ENCODE measurements around the gene OSTF1. TPM values are rescaled to one million over a fixed set of nuclear protein-coding genes. Genes with fewer than 3 reads are reported as not detected.

OSTF1 gene, protein sequence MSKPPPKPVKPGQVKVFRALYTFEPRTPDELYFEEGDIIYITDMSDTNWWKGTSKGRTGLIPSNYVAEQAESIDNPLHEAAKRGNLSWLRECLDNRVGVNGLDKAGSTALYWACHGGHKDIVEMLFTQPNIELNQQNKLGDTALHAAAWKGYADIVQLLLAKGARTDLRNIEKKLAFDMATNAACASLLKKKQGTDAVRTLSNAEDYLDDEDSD
- polyA plus RNA-seq (ENCODE audit: insufficient read length) = 15.8 TPM

DNA sequence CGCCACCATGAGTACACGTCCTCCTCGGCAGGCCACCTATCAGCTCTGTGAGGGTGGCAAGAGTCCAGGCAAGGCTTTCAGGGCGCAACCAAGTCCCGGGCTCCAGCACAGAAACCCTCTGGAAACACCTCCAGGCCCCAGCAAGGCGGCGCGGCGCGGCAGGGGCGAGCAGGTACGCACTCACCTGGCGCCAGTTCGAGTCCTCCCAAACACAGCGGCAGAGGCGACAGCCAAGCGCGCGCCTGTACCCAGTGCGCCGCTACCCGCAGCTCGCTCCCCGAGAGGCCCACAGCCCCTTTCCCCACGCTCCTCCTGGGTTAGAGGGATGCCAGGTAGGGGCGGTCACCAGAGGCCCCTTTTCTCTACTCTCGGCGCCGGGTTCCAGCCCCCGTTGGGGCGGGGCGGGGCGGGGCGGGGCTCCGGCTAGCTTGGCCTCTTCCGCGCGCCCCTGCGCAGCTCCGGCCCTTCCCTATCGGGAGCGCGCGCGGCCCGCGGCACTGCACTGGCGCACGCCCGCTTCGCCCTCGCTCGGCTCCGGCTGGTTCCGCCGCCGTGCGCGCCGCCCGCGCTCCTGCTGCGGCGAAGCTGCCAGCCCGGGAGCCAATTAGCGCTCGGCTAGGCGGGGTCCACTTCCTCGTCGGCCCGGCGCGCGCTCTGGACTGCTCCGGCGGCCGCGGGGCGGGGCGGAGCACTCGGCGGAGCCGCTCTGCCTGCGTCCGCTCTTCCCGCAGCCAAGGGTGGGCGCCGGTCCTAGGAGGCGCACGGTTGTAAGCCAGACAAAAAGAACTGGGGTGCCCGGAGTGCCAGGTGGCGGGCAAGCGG is at the start of gene OSTF1, which contains the start of gene NMRK1:
TSS of gene OSTF1 (plus strand) at position 691 of the 822 bp plus-strand sequence. CDS start 179 bp downstream, outside the sequence.
TSS of gene NMRK1 (minus strand) at position 332 of the 822 bp plus-strand sequence. CDS start 5,040 bp downstream, outside the sequence.
- peak; percentile 93 for DNase-seq (ENCODE audit: low read depth)

DNA sequence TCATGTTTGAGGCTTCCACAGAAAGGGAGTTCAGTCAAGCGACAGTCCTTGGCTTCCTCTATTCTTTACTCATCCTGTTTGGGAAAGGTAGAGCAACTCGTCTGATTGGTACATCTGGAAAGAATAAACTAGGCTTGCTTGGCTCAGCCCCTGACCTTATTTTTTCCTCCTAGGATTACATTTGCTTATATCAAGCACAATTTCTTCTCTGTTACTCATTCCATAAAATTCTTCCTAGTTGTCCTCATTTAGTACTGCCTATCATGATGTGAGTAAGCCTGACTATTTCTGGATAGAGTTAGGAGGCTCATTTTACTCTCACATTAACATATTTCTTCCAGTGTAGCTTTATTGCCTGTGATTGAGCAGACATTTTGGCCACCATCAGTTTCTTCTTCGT is 49.3 kb upstream of the OSTF1 start:
- no peak for DNase-seq (ENCODE audit: low read depth)

DNA sequence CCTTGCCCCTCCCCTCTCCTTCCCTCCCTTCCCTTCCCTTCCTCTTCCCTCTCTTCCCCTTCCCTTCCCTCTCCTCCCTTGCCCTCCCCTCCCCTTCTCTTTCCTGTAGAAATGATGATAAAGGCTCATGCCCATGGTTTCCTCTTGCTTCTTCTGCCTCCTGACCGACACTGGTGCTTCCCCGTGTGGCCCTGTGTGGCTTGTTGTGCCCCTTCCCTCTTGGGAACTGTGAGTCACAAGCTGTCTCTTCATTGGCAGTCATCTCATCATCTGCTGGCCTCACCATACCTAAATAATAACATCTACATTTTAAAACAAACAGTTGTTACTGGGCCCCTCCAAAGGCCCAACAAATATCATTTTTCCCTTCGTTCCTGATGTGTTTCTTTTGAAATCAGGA is 48.5 kb upstream of the OSTF1 start:
- no peak for DNase-seq (ENCODE audit: low read depth)

DNA sequence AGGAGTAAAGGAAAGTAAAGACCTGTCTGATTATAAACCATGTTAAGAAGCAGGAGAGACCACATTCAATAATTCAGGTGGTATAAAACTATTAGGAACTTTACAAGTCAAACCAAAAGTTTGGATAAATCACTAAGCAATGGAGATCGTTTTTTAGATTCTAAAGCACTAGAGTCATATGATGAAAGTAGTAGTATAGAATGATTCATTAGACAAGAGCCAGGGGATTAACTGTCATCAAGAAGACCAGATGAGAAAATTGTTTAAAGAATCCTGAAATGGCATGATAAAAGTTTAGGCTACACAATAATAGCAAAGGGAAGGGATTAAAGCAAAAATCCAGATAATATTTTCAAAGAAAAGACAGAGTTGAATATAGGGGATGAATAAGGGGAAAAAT is 47.3 kb upstream of the OSTF1 start:
- no peak for DNase-seq (ENCODE audit: low read depth)

- no peak for DNase-seq (ENCODE audit: low read depth)
Measured at GRCh38 chr9:75046725-75047345, 41.5 kb upstream of the OSTF1 start.

DNA sequence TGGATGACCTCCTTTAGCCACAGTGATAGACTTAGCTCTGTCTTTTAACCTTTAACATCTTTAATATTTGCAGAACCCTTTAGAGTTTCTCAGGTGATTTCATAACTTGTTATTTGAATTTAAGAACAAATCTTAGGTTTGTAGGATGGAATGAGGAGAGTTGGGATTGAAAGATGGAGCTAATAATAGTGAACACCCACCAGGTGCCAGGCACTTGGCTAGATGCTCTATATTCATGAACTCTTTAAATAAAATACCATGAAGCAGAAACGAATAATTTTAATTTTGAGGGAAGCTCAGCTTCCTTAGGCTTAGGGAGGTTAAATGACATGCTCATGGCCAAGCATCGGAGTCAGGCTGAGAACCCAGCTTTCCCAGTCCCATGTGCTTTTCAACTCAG is 40.8 kb upstream of the OSTF1 start:
- no peak for DNase-seq (ENCODE audit: low read depth)

DNA sequence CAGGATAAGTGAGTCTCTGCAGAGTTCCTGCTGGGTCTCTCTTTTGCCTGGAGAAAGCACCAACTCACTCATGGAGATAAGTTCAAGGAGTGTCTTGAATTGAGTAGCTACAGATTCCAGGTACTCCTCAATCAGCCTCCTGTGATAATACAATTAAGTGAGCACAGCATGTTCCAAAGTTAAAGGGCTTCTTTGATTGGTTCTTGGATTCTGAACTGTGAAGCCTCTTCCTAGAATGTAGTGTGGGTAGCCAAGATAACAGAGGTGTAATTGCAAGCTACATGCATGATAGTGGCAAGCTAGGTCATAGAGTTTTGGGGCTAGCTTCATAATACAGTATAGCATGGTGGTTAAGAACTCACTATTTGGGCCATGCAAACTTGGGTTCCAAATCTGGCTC is 37.0 kb upstream of the OSTF1 start:
- DNase-seq (ENCODE audit: low read depth) = no peak

DNA sequence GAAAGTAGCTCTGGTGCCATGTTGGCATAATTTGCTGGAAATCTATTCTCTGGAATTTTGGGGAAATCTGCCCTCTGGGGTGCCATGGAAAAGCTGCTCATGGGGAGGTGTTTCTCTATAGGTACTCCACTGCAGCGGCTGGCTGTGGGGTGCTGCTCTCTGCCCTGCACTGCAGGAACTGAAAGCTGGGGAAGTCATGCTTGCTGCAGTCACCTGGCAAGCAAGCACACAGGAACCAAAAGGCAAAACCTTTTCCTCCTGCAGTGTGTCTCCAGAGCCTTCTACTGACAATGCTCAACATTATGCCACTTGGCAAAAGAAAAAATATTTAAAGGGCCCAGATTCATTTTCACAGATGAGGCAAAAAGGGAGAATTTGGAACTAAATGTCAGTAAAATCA is 34.4 kb upstream of the OSTF1 start:
- DNase-seq (ENCODE audit: low read depth) = no peak

DNA sequence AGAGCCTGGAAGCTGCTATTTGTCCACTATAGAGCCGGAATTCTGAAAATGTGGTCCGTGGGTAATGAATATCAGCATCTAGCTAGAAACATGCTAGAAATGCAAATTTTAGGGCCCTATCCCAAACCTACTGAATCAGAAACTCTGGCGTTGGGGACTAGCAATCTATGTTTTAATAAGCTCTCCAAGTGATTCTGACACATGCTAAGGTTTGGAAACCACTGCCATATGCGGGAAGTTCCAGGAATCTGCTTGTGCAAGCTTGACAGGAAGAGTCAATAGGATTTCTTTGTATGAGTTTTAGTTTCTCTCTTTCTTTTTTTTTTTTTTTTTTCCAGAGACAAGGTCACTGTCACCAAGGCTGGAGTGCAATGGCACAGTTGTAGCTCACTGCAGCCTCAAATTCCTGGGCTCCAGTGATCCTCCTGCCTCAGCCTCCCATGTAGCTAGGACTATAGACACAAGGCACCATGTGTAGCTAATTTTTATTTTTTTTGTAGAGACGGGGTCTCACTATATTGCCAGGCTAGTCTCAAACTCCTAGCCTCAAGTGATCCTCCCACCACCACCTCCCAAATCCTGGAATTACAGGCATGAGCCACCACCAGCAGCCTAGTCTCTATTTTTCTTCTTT is 33.8 kb upstream of the OSTF1 start:
- no peak for DNase-seq (ENCODE audit: low read depth)

GRCh38 chr9:75061169-75061568 is 27.1 kb upstream of the OSTF1 start:
- DNase-seq (ENCODE audit: low read depth) = no peak

- DNase-seq (ENCODE audit: low read depth) = no peak
Measured at GRCh38 chr9:75063556-75064305, 24.6 kb upstream of the OSTF1 start.

DNA sequence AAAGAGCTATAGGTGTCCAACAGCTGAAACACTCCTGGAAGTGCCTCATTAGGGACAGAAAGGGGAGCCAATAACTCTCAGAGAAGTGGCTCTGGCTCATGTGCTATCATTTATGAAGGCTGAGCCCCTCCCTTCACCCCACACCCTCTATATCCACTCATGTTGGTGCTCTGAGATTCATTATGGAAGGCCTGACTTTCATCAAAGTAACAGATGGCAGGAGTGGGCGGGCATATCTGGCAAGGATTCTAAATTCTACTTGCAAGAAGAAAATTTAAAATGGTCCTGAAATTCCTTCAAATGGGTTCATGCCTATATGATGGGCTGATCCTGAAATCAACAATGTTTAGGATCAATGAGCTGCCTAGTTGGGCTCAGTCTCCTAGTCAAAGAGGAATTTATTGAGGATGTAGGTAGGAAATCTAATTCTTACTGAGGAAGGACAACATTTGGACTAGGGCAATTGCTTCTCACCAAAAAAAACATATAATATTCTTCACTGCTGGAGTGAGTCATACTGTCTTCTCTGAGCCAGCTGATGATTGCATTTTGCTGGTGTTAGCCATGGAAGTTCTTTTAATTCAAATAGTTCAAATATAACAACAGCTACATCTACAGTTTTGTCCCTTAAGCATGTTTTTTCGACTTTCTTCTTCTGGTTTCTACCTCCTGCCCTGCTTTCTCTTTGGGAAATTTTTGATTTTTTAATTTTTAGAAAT is 23.8 kb upstream of the OSTF1 start:
- DNase-seq (ENCODE audit: low read depth) = no peak

- no peak for DNase-seq (ENCODE audit: low read depth)
Measured at GRCh38 chr9:75065510-75065909, 22.8 kb upstream of the OSTF1 start.

- DNase-seq (ENCODE audit: low read depth) = no peak
Measured at GRCh38 chr9:75067894-75068293, 20.4 kb upstream of the OSTF1 start.

DNA sequence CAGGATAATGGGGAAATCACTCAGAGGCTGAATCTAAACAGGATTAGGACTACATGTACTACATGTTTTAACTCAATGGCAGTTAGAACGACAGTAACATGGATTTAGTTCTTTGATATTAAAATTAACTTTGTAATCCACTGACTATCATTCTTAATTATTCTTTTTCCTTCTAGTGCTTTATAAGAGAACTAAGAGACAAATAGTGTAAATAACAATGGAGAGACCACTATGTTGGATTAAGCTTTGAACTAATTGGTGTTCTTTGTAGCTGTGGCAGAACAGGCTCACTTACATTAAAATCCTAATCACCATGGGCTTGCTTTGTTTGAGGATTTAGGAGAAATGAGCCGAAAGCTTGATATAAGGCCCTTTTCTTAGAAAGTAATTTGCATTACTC is 19.1 kb upstream of the OSTF1 start:
- DNase-seq (ENCODE audit: low read depth) = no peak

DNA sequence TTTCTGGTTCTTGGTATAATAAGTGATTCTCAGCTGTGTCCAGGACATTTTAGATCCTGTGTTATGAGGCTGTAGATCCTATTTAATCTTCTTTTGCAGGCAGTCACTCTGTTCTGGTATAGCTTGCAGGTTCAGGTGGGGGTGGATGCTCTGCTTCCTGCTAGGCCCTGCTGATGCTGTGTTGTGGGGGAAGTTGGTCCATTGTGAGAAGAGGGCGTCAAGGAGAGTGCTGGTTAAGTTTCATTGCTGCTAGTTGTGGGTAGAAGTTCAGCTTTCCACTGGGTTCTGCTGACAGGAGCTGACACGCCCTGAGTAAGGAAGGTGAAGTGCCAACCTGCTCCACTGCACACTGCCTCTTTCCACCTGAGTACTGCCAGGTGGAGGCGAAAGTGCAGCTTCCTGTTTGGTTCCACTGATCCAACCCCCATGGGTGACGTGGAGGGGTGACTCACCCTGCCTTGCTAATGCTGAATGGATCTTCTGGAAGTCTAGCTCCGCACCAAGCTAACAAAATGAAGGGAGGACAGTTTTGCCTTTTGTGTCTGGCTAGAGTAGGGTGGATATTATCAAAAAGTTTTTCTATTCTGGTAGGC is 16.7 kb upstream of the OSTF1 start:
- no peak for DNase-seq (ENCODE audit: low read depth)

- no peak for DNase-seq (ENCODE audit: low read depth)
Measured at GRCh38 chr9:75072895-75073294, 15.4 kb upstream of the OSTF1 start.

DNA sequence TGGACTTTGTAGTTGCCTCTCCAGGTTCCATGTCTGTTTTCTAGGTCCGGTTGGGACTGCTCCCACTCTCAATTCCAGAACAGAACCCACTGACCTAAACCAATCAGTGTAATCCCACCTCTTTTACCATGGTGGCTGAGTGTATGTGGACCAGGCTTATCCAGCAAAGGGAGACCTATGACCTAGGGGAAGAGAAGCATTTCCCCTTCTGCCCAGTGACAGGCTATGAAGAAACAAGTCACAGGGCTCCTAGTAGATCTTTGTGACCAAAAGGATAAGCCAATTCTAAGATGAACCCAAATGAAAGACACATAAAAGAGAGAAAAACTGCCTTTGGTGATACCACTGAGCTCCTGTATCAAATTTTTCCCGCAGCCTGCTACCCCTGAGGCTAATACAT is 6.7 kb upstream of the OSTF1 start:
- no peak for DNase-seq (ENCODE audit: low read depth)

GRCh38 chr9:75083188-75083970 is 4.9 kb upstream of the OSTF1 start:
- DNase-seq (ENCODE audit: low read depth) = no peak
